GM21786 (cell line): ENCODE measurements around the gene FAM219A.
"Not testable (repeated sequence)": the region's sequence is repeated elsewhere in the genome, so short reads cannot be mapped to it uniquely, and the experiment has no call there.

Source experiments
- ATAC-seq: cut with Tn5 transposase; IDR thresholded peaks from one replicate; pipeline ENCODE4 v1.9.1; 2021; ENCODE audit not compliant: unreplicated experiment

FAM219A gene

GRCh38 chr9:34485822-34486221 lies 27.5 kb upstream of the FAM219A start:
- no peak for ATAC-seq

DNA sequence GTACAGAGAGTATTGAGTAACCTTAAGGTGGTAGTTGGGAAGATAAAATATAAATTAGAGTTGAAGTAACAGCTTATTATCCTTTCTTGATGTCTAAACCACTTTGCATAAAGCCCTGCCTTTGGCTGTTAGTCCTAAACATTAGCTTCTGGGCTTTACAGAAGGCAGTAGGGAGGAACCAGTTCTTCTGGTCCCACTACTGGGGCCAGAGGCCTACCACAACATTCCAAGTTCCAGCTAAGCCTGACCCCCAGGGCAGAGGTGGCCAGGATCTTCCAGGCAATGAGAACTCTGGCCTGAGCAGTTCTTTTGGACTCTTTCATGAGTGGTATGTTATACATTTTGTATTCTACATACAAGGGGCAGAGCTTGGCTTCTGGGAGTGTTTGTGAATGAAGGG lies 26.3 kb upstream of the FAM219A start:
- ATAC-seq, result no peak

DNA sequence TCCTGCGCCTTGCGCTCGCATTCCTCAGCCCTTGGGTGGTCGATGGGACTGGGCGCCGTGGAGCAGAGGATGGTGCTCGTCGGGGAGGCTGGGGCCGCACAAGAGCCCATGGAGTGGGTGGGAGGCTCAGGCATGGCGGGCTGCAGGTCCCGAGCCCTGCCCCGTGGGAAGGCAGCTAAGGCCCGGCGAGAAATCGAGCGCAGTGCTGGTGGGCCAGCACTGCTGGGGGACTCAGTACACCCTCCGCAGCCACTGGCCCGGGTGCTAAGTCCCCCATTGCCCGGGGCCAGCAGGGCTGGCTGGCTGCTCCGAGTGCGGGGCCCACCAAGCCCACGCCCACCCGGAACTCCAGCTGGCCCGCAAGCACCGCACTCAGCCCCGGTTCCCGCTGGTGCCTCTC lies 24.4 kb upstream of the FAM219A start:
- not testable (repeated sequence) for ATAC-seq

DNA sequence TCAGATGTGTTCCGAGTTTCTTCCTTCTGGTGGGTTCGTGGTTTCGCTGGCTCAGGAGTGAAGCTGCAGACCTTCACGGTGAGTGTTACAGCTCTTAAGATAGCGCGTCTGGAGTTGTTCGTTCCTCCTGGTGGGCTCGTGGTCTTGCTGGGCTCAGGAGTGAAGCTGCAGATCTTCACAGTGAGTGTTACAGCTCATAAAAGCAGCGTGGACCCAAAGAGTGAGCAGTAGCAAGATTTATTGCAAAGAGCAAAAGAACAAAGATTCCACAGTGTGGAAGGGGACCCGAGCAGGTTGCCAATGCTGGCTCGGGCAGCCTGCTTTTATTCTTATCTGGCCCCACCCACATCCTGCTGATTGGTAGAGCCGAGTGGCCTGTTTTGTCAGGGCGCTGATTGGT lies 23.2 kb upstream of the FAM219A start:
- not testable (repeated sequence) for ATAC-seq

DNA sequence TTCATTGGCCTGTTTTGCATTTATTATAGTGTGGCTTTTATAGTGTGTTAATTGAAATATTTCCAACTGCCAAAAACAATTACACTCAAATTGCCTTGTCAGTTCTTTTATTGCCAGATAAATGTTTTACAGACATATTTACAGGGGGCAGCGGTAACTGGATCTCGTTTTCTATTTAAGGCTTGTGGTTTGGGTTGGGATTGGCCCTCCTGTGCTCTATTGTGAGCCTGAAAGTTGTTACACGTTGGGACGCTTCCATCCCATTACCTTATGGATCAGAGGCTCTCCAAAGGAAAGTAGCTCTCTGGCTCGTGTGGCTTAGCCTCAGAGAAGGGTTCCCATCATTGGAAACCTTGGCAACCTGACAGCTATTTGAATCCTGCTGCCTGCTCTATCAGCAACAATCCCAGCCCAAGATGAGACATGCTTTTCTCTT lies 21.1 kb upstream of the FAM219A start:
- ATAC-seq, result no peak

- no peak for ATAC-seq
Observed at GRCh38 chr9:34477541-34477940, 19.2 kb upstream of the FAM219A start.

GRCh38 chr9:34475097-34475496 lies 16.7 kb upstream of the FAM219A start:
- no peak for ATAC-seq

GRCh38 chr9:34465468-34465867 lies 7.1 kb upstream of the FAM219A start:
- no peak for ATAC-seq

DNA sequence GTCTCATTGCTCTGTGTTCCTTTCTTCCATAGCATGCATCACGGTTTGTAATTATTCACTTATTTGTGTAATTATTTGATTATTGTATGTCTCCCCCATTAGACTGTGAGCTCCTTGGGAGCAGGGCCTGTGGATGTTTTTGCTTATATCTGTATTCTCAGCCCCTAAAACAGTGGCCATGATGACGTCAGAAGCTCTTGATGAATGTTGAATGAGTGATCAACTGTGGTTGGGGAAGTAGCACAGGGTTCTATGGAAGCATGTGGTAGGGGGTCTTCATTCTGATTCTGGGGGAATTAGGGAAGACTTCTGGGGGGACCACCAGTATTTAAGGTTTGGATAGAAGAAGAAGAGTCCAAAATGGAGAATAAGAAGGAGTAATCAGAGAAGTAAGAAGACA lies 6.2 kb upstream of the FAM219A start:
- ATAC-seq, result no peak

- no peak for ATAC-seq
Observed at GRCh38 chr9:34463901-34464232, 5.5 kb upstream of the FAM219A start.

DNA sequence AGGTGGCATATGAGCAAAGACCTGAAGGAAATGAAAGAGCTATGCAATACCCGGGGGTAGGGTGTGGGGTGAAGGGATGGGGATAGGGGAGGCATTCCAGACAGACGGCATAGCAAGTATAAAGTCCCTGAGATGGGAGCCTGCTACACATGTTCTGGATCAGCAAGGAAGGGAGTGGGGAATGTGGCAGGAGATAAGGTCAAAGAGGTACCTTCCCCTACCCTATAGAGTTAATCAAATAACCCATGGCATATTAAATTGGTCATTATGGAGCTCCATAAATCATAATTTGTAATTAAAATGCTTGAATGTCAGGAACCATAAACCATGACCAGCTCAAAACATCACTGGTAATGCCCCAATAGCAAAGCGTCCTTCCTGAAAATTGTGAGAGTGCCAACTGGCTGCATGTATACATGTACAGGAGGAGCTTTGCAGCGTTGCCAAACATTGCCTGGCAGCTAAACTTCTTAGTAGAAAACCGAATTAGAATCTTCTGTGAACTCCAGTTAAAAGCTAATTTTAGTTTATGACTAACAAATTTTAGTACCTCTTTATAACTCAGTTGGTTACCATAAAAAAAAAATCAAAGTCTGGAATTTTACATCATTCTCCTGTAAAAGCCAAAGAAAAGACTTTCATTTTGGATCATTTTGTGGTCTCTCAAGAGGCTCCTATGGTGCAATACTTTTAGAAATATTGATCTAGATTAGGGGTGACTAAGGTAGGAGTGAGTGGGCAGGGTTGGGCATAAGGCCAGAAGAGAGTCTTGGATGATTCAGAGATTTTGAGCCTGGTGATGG lies 4.9 kb upstream of the FAM219A start:
- ATAC-seq, result no peak

DNA sequence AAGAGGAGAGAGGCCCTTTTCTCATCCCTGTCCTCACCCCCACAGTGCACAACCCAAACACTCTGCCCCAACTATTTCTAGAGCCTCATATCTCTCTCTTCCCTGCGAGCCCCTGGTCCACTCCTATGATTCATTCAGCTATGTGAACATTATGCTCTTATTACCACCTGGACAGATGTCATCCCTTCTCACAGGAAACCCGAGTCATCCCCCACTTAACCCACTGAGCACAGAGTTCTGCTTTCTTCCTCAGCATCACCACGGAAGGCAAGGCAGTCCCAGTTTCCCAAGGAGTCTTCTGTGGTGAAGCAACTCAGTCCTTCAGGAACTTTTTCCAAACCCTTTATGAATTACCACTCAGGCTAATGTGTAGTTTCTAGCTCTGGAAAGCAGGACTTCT lies 1.6 kb upstream of the FAM219A start:
- ATAC-seq, result no peak

- no peak for ATAC-seq
Observed at GRCh38 chr9:34459356-34459755, 986 bp upstream of the FAM219A start.

DNA sequence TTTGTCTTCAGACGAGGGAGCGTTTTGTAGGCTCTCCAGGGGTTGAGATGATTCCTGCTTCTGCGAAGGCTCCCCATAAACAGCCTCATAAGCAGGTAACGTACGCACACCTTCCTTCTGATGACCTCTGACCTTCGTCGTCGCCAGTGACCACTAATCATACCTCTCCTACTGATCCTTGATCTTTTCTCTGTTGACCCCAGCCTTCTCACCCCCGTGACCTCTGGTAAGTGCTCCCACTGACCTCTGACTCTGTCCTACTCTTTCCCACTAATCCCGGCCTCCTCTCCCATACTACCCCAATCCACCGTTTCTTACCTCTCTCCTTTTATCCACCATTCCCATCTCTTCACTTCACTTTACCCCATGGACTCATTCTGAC lies 580 bp upstream of the FAM219A start:
- ATAC-seq, result no peak

GRCh38 chr9:34457266-34458012 lies 931 bp downstream of the FAM219A start:
- ATAC-seq, result no peak

- no peak for ATAC-seq
Observed at GRCh38 chr9:34456746-34457145, 1.6 kb downstream of the FAM219A start.

GRCh38 chr9:34456151-34456550 lies 2.2 kb downstream of the FAM219A start:
- ATAC-seq, result no peak

DNA sequence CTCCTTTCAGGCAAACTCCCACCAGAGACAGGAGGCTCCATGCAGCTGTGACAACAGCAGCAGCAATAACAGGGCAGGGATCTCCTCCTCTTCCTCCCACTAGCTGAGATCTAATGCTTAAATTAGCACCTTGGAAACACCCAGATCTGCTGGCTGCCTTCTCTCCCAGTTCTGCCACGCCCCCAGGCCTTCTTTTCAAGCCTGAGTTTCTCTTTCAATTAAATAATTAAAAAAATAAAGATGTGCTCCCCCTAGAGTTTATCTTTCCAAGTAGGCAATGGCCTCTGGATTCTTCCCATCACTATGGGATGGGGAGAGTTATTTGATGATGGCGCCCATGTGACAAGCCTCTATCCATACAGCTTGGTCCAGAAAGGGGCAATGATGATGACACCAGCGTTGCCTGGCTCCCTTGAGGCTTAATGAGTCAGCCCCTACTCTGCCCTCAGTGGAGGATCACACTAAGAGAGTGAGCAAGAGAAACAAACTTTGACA lies 3.8 kb downstream of the FAM219A start:
- no peak for ATAC-seq

GRCh38 chr9:34452568-34452967 lies 5.8 kb downstream of the FAM219A start:
- no peak for ATAC-seq

DNA sequence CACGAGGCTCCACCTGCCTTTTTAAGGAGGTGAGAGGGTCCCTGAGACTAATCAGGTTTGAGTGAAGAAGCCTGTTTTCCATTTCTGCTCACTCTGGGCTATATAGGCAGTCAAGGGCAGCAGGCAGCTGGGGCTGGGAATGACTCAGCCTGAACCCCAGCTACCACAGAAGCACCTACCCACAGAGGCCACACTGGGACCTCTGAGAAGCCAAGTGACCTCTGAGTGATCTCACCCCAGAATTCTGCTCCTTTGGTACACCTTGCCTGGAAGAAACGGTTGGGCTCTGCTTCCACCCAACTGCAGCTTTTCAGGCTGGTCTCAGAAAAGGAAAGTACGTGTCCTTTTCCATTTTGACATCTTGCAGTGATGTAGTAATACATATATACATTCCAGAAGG lies 6.8 kb downstream of the FAM219A start:
- no peak for ATAC-seq

DNA sequence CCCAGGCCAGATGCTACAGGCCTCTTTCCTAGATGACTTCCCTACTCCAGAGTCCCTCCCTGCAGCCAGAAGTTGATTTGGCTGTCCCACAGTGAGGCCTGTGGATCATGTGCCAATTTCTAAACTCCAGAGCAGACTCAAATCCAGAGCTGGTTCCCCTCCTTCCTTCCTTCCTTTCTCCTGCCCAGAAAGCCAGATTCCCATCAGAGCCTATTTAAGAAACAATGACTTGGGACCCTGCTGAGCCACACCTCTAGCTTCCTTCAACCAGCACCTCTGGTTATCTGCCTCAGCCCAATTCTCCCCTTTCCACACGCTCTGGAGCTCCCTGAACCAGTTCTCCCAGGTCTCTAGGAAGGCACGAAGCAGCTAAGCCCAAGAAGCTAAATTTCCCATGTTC lies 7.2 kb downstream of the FAM219A start:
- ATAC-seq, result no peak

GRCh38 chr9:34450644-34451043 lies 7.7 kb downstream of the FAM219A start:
- no peak for ATAC-seq
